HG03354 (cell line): ENCODE measurements around the gene PRSS16.
"Not testable (repeated sequence)": the region's sequence is repeated elsewhere in the genome, so short reads cannot be mapped to it uniquely, and the experiment has no call there.

Source experiments
- ATAC-seq: cut with Tn5 transposase; IDR thresholded peaks from one replicate; pipeline ENCODE4 v1.9.1; 2021; ENCODE audit warnings: mild to moderate bottlenecking; ENCODE audit not compliant: unreplicated experiment, poor library complexity, severe bottlenecking

Gene PRSS16

GRCh38 chr6:27247133-27247836 lies at the start of gene PRSS16:
PRSS16 (plus strand) TSS chr6:27247701; CDS start chr6:27247738, 37 bp downstream.
- ATAC-seq = no peak

DNA sequence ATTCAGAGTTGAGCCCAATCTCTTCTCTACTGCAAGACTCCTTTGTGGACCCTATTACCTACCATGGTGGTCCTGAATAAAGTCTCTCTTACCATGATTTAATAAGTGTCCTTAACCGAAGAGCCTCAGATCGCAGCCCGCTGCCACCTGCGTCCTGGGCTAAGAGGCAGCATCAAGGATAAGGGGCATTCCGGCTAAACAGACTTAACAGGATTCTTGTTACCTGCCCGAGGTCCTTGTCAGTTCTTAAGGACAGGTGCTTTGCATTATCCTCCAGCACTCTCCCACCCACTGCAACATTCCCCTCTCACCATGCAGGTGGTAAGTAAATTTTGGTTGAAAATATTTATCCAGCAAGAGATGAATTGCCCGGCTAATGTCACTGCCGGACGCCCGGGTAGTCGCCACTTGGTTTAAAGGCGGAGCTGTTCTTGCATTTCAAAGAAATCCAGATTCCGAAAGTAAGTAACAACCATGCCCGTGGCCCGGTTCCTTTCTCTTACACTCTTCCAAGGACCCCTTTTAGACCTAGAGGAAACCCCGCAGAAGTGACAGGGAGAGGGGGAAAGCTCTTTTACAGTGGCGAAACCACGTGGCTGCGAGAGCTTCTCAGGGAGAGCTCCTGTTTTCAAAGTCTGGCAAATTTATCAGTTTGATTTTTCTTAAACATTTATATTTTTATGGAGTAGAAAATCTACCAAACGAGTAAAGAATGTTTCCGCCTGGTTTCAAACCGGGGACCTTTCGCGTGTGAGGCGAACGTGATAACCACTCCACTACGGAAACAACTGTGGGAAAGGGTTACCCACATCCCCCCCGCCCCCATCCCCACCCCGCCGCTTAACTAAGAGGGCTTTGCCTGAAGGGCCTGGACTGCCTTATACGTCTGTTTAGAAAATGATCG lies 41.9 kb upstream of the PRSS16 start:
- ATAC-seq = no peak

DNA sequence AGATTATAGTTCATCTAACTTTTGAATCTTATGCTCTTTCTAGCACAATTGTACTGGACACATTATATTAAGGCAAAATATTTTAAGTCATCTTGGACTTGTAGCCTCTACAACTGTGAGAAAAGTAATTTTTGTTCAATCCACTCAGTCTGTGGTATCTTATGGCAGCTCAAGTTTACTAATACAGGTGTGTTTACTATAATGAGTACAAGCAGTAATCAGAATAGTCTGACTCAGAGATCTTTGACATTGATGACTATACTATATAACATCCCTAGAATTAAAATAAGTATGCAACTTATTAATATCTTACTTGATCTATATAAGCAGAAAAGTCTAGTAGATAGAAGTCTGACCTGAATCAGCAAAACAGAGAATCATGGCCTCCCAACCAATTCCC lies 40.7 kb upstream of the PRSS16 start:
- no peak for ATAC-seq

DNA sequence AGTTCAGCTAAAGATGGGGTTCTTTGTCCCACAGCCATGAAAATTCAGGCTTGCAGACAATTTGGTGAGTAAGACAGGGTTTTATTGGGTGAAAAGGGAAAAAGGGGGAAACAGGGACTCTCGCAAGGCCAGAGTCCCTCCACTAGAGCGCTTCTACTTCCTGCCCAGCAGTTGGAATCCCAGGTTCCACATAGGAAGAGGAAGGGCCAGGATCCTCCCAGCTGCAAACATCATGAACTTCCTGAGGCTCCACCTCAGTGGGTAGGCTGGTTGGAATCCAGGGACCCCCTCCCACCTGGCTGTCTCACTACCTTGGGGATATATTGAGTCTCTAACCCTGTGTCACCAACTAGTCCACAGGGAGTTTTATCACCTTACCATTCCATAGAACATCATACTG lies 39.5 kb upstream of the PRSS16 start:
- no peak for ATAC-seq

DNA sequence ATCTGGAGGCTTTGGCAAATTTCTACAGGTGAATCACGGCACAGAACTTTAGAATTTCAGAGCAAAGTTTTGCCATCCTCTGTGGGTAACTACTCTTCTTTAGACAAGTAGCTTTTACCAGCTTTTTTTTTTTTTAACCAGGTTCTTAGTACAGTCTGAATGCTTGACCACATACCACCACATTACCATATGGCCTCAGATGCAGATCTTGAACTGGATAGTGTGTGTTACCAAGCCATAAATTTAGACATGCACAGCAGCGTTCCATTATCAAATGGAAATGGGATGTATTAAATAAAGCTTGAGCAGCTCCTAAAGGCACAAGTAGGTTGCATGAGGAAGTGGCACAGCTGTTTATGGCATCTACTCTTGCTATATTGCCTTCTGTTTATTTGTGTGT lies 38.3 kb upstream of the PRSS16 start:
- no peak for ATAC-seq

DNA sequence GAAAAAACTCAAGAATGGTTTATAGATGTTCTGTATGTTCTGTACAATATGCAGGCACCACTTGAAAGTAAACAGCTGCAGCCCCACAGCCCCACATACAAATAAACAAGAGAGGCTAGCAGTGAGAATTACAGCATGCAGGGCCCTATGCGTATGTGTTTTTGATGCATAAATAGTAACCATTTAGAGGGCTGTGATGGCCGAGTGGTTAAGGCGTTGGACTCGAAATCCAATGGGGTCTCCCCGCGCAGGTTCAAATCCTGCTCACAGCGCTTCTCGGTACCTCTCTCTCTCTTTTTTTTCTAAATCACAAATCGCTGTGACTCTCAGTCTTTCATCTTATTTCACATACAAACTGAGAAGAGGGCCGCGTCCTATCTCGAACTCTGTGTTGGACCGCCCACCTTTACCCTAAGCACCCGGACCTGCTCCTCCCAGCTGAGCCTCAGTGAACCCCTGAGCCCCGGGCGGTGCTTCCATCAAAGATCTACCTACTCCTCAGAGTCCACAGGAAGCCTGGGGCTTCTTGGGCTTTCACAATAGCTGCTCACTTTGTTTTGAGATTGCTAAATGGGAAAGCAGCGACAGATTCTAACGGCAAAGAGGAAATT lies 37.7 kb upstream of the PRSS16 start:
- no peak for ATAC-seq

DNA sequence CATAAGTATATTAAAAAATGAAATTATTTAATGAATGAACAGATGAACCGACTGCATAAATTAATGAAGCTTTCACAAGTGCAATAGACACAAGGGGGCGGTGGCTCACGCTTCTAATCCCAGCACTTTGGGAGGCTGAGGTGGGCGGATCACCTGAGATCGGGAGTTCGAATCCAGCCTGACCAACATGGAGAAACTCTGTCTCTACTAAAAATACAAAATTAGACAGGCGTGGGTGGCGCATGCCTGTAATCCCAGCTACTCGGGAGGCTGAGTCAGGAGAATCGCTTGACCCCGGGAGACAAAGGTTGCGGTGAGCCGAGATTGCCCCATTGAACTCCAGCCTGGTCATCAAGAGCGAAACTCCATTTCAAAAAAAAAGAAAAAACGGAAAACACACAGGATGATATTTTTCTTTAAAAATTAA lies 34.4 kb upstream of the PRSS16 start:
- not testable (repeated sequence) for ATAC-seq

DNA sequence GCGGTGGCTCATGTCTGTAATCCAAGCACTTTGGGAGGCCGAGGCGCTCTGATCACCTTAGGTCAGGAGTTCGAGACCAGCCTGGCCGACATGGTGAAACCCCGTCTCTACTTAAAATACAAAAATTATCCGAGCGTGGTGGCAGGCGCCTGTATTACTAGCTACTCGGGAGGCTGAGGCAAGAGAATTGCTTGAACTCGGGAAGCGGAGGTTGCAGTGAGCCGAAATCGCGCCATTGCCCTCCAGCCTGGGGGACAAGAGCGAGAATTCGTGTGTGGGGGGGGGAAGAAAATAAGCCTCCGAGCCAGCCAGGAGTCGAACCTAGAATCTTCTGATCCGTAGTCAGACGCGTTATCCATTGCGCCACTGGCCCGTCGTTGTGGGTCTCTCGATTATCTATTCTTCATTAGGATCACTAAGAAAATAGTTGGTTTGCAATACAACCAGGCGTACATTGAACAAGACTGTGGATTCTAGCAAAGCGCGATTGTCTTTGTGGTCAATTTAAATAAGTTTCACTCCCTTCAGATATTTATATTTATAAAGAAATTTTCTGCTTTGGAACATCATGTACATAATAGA lies 33.9 kb upstream of the PRSS16 start:
- no peak for ATAC-seq

DNA sequence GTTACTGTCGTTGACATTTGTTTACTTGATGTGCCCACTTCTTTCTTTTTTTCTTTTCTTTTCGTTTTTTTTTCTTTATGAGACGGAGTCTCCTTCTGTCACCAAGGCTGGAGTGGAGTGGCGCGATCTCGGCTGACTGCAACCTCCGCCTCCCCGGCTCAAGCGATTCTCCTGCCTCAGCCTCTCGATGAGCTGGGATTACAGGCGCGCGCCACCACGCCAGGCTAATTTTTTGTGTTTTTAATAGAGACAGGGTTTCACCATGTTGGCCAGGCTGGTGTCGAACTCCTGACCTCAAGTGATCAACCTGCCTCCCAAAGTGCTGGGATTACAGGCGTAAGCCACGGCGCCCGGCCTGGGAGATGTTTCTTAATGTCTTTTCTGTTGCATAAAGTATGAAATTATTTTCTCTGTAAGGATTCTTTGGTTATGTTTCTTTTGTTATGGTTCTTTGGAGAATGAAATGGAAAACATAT lies 33.3 kb upstream of the PRSS16 start:
- ATAC-seq = no peak

DNA sequence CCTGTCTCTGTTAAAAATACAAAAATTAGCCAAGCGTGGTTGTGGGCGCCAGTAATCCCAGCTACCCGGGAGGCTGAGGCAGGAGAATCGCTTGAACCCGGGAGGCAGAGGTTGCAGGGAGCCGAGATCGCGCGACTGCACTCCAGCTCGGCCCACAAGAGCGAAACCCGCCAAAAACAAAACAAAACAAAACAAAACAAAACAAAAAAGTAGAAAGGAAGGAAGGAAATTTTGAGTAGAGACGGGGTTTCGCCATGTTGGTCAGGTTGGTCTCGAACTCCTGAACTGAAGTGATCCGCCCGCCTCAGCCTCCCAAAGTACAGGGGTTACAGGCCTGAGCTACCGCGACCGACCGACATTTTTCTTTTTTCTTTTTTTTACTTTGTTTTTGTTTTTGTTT lies 30.6 kb upstream of the PRSS16 start:
- ATAC-seq = no peak

DNA sequence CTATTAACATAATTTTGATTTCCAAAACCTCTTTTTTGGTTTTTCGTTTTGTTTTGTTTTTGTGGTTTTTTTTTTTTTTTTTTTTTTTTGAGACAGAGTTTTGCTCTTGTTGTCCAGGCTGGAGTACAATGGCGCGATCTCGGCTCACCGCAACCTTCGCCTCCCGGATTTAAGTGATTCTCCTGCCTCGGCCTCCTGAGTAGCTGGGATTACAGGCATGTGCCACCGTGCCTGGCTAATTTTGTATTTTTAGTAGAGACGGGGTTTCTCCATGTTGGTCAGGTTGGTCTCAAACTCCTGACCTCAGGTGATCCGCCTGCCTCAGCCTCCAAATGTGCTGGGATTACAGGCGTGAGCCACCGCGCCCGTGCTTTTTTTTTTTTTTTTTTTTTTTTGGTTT lies 24.5 kb upstream of the PRSS16 start:
- not testable (repeated sequence) for ATAC-seq

DNA sequence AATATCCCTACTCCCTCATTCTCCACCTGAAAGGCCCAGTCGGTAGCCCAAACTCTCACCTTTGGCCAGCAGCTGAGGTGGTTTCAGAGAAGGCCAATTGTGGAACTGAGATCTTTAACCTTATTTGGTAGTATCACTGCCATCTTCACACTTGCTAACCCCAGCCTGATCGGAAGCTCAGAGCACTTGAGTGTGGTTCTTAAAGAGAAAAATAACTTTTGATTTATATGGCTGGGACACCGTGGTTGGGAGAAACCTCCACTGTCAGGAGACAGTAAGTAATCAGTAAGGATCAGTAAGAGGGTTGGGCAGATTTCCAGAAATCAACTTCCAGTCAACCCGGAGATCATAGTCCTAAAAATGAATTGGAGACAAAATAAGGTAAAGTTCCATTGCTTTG lies 22.8 kb upstream of the PRSS16 start:
- no peak for ATAC-seq

DNA sequence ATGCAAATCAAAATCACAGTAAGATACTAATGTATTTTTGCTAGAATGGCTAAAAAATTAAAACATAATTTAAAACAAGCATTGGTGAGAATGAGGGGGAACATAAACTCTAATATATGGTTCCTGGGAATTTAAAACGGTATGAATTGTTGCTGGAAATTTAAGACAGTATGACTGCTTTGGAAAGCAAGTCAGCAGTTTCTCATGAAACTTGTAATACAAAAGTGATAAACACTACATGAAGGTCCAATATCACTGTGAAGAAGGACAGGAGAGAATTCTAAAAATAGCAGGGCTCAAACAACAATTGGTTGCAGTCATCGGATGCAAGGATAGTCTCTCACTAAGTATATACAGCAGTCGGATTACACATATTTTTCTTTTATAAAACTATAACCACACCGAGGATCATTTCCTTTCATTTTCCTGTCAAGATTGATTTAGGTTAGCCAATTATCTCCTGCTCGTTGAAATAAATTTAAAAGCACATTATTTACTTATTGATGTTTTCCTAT lies 18.5 kb upstream of the PRSS16 start:
- no peak for ATAC-seq

GRCh38 chr6:27230758-27231111 lies 16.8 kb upstream of the PRSS16 start:
- ATAC-seq = no peak

DNA sequence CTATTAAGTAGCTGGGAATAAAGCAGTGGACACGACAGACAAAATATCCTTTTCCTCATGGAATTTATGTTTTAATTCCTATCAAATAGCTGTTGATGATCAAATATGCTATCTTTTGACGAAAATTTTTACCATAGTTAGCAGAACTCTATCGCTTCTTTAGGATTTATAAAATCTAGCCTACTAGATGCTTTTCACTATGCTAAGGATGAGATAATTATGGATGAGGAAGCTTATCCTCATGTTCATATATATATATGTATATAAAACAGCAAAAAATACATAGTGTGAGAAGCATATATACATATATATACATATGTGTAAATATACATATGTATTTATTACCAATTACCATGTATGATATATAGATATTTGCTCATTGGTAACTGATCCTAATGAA lies 12.9 kb upstream of the PRSS16 start:
- ATAC-seq = no peak

- ATAC-seq = no peak
Measured at GRCh38 chr6:27237089-27237803, 10.3 kb upstream of the PRSS16 start.

DNA sequence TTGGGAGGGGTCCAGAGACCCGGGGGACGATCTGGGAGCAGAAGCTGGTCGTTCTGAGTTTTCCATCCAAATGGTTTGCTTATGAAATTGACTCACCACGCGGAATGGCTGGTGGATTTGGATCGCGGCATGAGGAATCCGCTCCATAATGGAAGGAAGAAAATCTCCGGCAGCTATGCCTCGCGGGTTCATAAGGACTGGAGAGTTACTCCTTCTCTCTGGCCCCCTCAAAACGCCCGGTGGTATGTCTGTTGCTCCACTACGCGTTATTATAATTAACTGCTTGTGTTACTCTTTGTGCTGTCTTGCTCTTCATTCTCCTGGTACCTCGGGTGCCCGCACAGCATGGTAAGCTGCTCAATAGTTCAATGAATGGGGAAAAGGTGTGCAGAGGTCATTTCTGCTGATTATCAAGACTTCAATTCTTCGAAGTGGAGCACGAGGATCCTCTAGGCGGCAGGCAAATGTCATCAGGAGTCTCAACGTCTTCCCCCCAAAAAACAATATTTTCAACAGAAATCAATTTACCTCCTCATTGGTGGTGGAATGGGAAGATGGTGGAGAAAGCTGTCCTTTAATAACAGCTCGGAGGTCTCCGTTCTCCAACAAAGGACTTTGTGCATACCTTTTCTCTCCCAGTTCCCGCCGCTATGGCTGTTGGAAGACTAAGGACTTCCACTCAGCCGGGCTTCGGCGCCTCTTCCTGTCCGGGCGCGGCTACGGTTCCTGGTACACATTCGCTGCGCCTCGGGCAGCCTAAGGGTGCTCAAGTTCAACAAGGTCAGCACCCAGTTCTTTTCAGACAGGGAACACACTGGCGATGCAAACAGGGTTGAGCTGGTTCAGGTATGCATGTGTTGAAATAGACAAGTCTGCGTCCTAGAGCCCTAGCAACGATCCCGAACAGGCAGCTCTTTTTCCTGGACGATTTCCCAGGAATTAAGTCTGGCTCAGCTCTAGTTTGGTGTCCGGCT lies 9.2 kb upstream of the PRSS16 start:
- ATAC-seq = no peak

GRCh38 chr6:27239258-27239657 lies 8.2 kb upstream of the PRSS16 start:
- no peak for ATAC-seq
